Measurements from ENCODE around the gene IGSF9B.

IGSF9B gene

GRCh38 chr11:133893381-133893780, 63.4 kb downstream of the IGSF9B start:
- no peak overlapping the region for H3K4me3 ChIP-seq
- no peak overlapping the region for H3K27ac ChIP-seq

DNA sequence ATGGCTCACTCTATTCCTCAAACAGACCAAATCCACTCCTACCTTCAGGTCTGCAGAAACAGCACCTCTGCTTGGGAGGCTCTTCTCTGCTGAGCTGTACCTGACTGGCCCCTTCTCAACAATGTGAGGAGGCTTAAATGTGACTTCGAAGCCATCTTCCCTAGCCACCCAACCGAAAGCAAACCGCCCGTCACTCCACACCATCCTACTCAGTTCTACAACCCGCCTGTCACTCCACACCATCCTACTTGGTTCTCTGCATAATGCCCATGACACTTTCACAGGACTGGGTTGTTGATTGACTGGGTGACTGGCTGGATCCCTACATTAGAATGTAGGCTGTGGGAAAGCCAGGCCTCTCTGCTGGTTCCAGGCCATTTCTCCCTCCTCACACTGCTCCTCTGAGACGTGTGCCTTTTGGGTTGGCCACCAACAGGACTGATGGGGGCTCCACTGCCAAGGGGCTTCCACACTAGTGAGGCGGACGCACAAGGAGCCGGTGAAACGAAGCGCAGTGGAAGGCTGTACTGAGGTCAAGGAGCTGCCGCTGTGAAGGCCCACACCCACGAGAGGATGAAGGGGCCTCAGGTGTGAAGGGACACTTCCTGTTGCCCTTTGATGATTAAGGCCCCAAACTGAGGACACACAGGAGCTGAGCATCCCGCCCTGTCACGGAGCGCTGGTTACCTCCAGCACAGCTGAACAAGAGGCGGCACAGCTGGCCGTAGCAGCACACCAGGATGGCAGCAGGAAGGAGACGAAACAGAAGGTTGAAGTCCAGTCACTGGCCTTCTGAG, 64.0 kb downstream of the IGSF9B start:
- Histone ChIP-seq H3K27ac (no peak overlapping the region), H3K4me3 (no peak overlapping the region)

DNA sequence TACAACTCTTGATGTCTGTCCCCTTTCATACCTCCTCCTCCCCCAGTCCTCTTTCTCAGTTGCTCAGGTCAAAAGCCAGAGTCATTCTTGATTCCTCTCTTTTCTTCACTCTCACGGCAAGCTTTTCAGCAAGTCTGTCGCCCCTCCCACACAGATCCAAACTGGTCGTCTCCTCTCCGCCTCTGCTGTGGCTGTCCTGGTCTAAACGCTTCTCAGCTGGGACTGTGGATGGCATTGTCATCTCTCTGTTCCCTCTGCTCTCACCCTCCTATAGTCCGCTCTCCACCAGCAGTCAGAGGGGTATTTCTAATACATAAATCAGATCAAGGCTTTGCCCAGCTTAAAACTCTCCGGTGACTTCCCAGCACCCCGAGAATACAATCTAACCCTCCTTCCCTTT, 64.6 kb downstream of the IGSF9B start:
- Histone ChIP-seq H3K4me3 (no peak overlapping the region), H3K27ac (no peak overlapping the region)

DNA sequence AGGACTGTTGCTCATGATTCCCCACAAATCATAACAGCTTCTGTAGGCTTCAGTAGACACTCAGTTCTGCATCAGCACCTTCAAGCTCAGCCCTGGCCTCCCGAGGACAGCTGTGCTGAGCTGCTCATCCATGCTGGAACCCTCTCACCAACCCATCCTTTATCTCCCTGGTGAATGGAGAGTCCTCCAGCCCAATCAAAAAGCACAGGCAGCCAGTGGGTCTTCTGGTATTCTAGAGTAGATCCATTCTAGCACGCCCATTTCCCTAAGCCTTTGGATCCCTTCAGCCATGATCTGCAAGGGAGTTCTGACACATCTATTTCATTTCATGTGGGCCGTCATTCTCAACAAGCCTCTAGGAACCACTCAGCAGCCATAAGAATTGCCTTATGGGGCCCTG, 66.9 kb downstream of the IGSF9B start:
- Histone ChIP-seq H3K27ac (no peak overlapping the region), H3K4me3 (no peak overlapping the region)

GRCh38 chr11:133889188-133889587, 67.6 kb downstream of the IGSF9B start:
- H3K4me3 ChIP-seq = no peak overlapping the region
- H3K27ac ChIP-seq = no peak overlapping the region

DNA sequence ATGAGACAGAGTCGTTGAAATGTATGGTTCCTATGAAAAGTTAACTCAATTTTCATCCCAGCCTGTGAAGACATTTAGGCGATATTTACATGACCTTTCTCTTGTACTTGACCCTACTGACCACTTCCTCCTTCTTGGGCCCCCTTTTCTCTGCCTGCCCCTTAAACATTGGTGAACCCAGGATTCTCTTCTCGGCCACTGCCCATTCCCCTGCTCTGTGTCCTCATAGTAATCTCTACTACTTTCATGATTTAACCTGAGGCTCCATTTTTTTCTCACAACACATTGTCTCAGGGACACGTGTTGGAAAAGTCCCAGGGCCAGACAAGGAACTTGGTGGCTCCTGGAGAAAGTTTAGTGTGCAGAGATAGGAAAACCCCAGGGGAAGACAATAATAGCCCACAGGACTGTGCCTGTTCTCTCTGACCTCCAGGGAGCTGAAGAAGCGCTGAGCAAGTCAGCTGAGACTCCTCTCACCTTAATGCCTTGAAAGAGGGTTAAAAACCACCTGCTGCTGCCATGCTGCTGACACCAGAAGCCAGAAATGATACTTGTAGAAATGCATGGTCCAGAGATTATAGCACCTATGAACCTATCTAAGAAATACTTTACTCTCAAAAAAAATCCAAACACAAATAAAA, 69.0 kb downstream of the IGSF9B start:
- H3K4me3 ChIP-seq = no peak overlapping the region

GRCh38 chr11:133886029-133886428, 70.7 kb downstream of the IGSF9B start:
- no peak overlapping the region for H3K4me3 ChIP-seq
- no peak overlapping the region for H3K27ac ChIP-seq

More for the DNA sequence above, 69.0 kb downstream of the IGSF9B start:
- no peak overlapping the region for H3K27ac ChIP-seq

- H3K4me3 ChIP-seq = no peak overlapping the region
Observed at GRCh38 chr11:133872160-133872559, 84.6 kb downstream of the IGSF9B start.

DNA sequence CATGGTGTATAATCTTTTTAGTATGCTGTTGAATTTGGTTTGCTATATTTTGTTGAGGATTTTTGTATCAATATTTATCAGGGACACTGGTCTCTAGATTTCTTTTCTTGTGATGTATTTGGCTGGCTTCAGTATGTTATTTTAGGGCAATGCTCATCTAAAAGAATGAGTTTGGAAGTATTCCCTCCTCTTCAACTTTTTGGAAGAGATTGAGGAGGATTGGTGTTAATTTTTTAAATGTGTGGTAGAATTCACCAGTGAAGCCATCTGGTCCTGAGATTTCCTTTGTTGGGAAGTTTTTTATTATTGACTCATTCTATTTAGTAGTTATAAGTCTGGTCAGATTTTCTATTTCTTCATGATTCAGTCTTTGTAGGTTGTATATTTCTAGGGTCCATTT, 89.3 kb downstream of the IGSF9B start:
- no peak overlapping the region for H3K27ac ChIP-seq
- no peak overlapping the region for H3K4me3 ChIP-seq

More at GRCh38 chr11:133872160-133872559, 84.6 kb downstream of the IGSF9B start:
- no peak overlapping the region for H3K27ac ChIP-seq

GRCh38 chr11:133865466-133865865, 91.3 kb downstream of the IGSF9B start:
- H3K4me3 ChIP-seq = no peak overlapping the region

GRCh38 chr11:133864756-133865155, 92.0 kb downstream of the IGSF9B start:
- Histone ChIP-seq H3K4me3 (no peak overlapping the region), H3K27ac (no peak overlapping the region)

More at GRCh38 chr11:133865466-133865865, 91.3 kb downstream of the IGSF9B start:
- no peak overlapping the region for H3K27ac ChIP-seq

GRCh38 chr11:133860151-133860550, 96.6 kb downstream of the IGSF9B start:
- Histone ChIP-seq H3K4me3 (no peak overlapping the region), H3K27ac (no peak overlapping the region)
